ENCODE results near the gene EXOC5.

Gene EXOC5

GRCh38 chr14:57161583-57162234 lies 107.0 kb downstream of the EXOC5 start:
- no peak for DNase-seq (ENCODE audit: low read depth in 2 of 2)

- no peak for DNase-seq (ENCODE audit: low read depth in 2 of 2)
Measured at GRCh38 chr14:57160333-57160732, 108.4 kb downstream of the EXOC5 start.

GRCh38 chr14:57153286-57153685 lies 115.4 kb downstream of the EXOC5 start:
- no peak for DNase-seq (ENCODE audit: low read depth in 2 of 2)

Data from fibroblast of skin of left quadriceps (primary cell).